Liver (tissue), 9 donors: ENCODE measurements around the gene CHCHD1. TPM values are rescaled to one million over a fixed set of nuclear protein-coding genes. Genes with fewer than 3 reads are reported as not detected.

Experiments used
- DNase-seq: peaks from one replicate; pipeline ENCODE4 v3.0.0-alpha.2; 2017; ENCODE audit warnings: low spot score
- H3K27ac ChIP-seq, 2 donors: one replicate each; pipeline ENCODE4 v1.7.0; 2013; ENCODE audit warnings: inconsistent platforms in 2 of 2, low read length in 2 of 2, control low read depth in 1 of 2, low read depth in 1 of 2, mild to moderate bottlenecking in 1 of 2
- H3K27me3 ChIP-seq, 4 donors: one replicate each; pipeline versions ENCODE4 v1.6.1 to v1.7.0; 2013; ENCODE audit warnings: low read length in 3 of 4, inconsistent platforms in 1 of 4, mild to moderate bottlenecking in 1 of 4, moderate library complexity in 1 of 4; ENCODE audit not compliant: control insufficient read depth in 4 of 4, insufficient read depth in 4 of 4
- H3K36me3 ChIP-seq, 4 donors: one replicate each; pipeline versions ENCODE4 v1.6.1 to v1.7.0; 2013; ENCODE audit warnings: low read length in 3 of 4, mild to moderate bottlenecking in 3 of 4, low read depth in 1 of 4, moderate library complexity in 1 of 4; ENCODE audit not compliant: control insufficient read depth in 4 of 4, insufficient read depth in 3 of 4
- H3K4me1 ChIP-seq, 4 donors: one replicate each; pipeline versions ENCODE4 v1.6.1 to v1.7.0; 2013; ENCODE audit warnings: low read length in 3 of 4, mild to moderate bottlenecking in 3 of 4, moderate library complexity in 1 of 4; ENCODE audit not compliant: control insufficient read depth in 4 of 4, insufficient read depth in 4 of 4
- H3K4me3 ChIP-seq, 3 donors: one replicate each; pipeline versions ENCODE4 v1.6.1 to v1.7.0; 2013; ENCODE audit warnings: low read length in 3 of 3, control low read depth in 1 of 3, low read depth in 1 of 3, mild to moderate bottlenecking in 1 of 3
- H3K9ac ChIP-seq, 2 donors: one replicate each; pipeline ENCODE4 v1.7.0; 2013; ENCODE audit warnings: low read length in 2 of 2, mild to moderate bottlenecking in 2 of 2, moderate library complexity in 2 of 2, control low read depth in 1 of 2, low read depth in 1 of 2
- H3K9me3 ChIP-seq, 4 donors: one replicate each; pipeline versions ENCODE4 v1.6.1 to v1.7.0; 2013; ENCODE audit warnings: low read length in 3 of 4; ENCODE audit not compliant: control insufficient read depth in 4 of 4
- ATF3 ChIP-seq: IDR thresholded peaks from 2 replicates; pipeline ENCODE4 v1.6.1; 2016; ENCODE audit warnings: antibody characterized with exemption
- EGR1 ChIP-seq, 2 donors: IDR thresholded peaks; 2 replicates each; pipeline ENCODE4 v1.6.1; 2016 to 2018; ENCODE audit warnings: antibody characterized with exemption in 2 of 2, low read depth in 2 of 2
- FOXA1 ChIP-seq: IDR thresholded peaks from 2 replicates; pipeline ENCODE4 v1.6.1; 2016; ENCODE audit warnings: antibody characterized with exemption
- FOXA2 ChIP-seq: IDR thresholded peaks from 2 replicates; pipeline ENCODE4 v1.6.1; 2016; ENCODE audit warnings: antibody characterized with exemption
- GABPA ChIP-seq, 2 donors: IDR thresholded peaks in 1 of 2; conservative IDR thresholded peaks in 1 of 2; 2 replicates each; pipeline ENCODE4 v1.6.1; 2016; ENCODE audit warnings: antibody characterized with exemption in 2 of 2, mild to moderate bottlenecking in 1 of 2, moderate library complexity in 1 of 2
- HNF4A ChIP-seq, 2 donors: conservative IDR thresholded peaks; 2 replicates each; pipeline ENCODE4 v1.6.1; 2016; ENCODE audit warnings: antibody characterized with exemption in 2 of 2, mild to moderate bottlenecking in 2 of 2
- MAX ChIP-seq: IDR thresholded peaks from 2 replicates; pipeline ENCODE4 v1.6.1; 2016; ENCODE audit warnings: antibody characterized with exemption
- NR2F2 ChIP-seq: IDR thresholded peaks from 2 replicates; pipeline ENCODE4 v1.6.1; 2016; ENCODE audit warnings: antibody characterized with exemption
- RAD21 ChIP-seq, 2 donors: IDR thresholded peaks; 2 replicates each; pipeline ENCODE4 v1.6.1; 2016; ENCODE audit warnings: antibody characterized with exemption in 2 of 2, mild to moderate bottlenecking in 2 of 2
- RXRA ChIP-seq, 2 donors: IDR thresholded peaks; 2 replicates each; pipeline ENCODE4 v1.6.1; 2017 to 2018; ENCODE audit warnings: antibody characterized with exemption in 2 of 2, mild to moderate bottlenecking in 1 of 2
- SP1 ChIP-seq: IDR thresholded peaks from 2 replicates; pipeline ENCODE4 v1.6.1; 2018; ENCODE audit warnings: antibody characterized with exemption, mild to moderate bottlenecking
- TAF1 ChIP-seq: conservative IDR thresholded peaks from 2 replicates; pipeline ENCODE4 v1.6.1; 2016; ENCODE audit warnings: antibody characterized with exemption, mild to moderate bottlenecking
- YY1 ChIP-seq: IDR thresholded peaks from 2 replicates; pipeline ENCODE4 v1.6.1; 2016; ENCODE audit warnings: antibody characterized with exemption, mild to moderate bottlenecking
- WGBS: extraction: QIAGEN DNeasy Blood & Tissue Kit; methylation state at CpG from one replicate; pipeline ENCODE4 v1.1.7; 2013; 5-methylcytosine and 5-hydroxymethylcytosine counted together
- polyA plus RNA-seq, 2 donors: library from polyadenylated mRNA; stranded (reverse) in 1 of 2; unstranded in 1 of 2; fragments of 200-250 nt in 1 of 2; fragments of >200 nt in 1 of 2; fragmentation: Nextera tagmentation in 1 of 2; extraction: Ambion mirVana in 1 of 2; gene quantifications; one replicate each; pipeline versions ENCODE4 v1.2.1 to v1.2.3, GENCODE V29; 2013 to 2015
- total RNA-seq, 2 donors: library from RNA; depleted of rRNA; stranded (reverse); fragments of >200 nt; gene quantifications; one replicate each; pipeline ENCODE4 v1.2.3, GENCODE V29; 2014
- TF ChIP-seq, protein P1 (sequence below): fragments of 150-350 bp; IDR thresholded peaks from 2 replicates; pipeline ENCODE4 v1.5.1; 2017; ENCODE audit warnings: improper control_type of control experiment, low read depth, low read length; ENCODE audit not compliant: missing input control
- TF ChIP-seq, protein P2 (sequence below): IDR thresholded peaks from 2 replicates; pipeline ENCODE4 v1.6.1; 2016; ENCODE audit warnings: antibody characterized with exemption
- TF ChIP-seq, protein P3 (sequence below): IDR thresholded peaks from 2 replicates; pipeline ENCODE4 v1.6.1; 2016; ENCODE audit warnings: antibody characterized with exemption, mild to moderate bottlenecking
- donor health status: healthy.
- donor health status: healthy.
- donor health status: healthy.
- donor health status: healthy.
- donor health status: healthy.

The CHCHD1 gene
- total and polyA plus RNA-seq, 4 donors: 7.6 to 47.4 (median 23.1) TPM

DNA sequence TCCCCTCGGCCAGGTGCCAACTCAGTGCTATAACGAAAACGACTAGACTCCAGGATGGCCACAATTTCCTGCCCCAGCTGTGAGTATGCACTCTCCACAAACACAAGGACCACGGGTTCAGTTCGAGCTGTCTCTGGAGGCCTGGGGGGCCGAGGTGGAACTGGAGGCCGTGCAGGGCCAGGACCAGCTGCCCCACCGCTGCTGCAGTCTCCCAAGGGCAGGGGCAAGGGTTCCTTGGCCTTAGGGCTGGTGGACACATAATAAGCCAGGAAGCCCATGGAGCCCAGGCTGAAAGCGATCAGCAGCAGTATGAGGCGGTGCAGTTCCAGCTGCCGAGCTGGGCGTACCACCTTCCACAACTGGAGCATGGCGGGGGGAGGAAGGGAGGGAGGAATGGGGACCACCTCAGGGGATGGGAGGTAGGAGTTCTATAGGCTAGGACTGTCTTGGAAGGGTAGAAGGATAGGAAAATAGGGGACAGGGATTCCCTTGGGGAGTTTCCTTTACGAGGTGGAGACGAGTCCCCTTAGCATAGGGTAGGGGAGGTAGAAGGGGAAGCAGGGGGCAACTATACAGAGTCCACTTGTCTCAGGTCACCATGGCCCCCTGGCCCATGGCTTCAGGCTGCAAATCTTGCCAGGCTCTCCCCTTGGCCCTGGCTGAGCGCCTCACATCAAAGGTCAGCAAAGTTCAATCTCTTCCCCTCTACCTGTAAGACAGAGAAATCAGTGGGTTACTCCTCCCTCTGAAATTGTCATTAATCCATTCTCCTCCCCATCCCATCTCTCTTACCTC is 26.4 kb downstream of the CHCHD1 start:
- Histone ChIP-seq H3K9me3 (no peaks in the 10 kb centered on the region), H3K27ac (no peak overlapping the region), H3K27me3 (no peaks in the 10 kb centered on the region), H3K36me3 (peaks cover 12 to 38% (median 28%) of the 10 kb centered on the region in 4 donors), H3K9ac (no peak overlapping the region), H3K4me1 (peaks cover 0 to 15% (median 9%) of the 10 kb centered on the region in 4 donors), H3K4me3 (no peak overlapping the region)
- DNase-seq: no peak
- WGBS: 96% methylated on average over 16 of the region's 16 CpGs
- TF ChIP-seq RXRA (IDR thresholded peaks at IDR 0.05): no peak
- TF ChIP-seq FOXA1: no peak
- no peak for TF ChIP-seq EGR1 (IDR thresholded peaks at IDR 0.05; ENCODE audit: low read depth in 2 of 2)
- TF ChIP-seq MAX: no peak
- TF ChIP-seq FOXA2: no peak
- no peak for TF ChIP-seq HNF4A (conservative IDR thresholded peaks at IDR 0.05)
- TF ChIP-seq, protein P1, sequence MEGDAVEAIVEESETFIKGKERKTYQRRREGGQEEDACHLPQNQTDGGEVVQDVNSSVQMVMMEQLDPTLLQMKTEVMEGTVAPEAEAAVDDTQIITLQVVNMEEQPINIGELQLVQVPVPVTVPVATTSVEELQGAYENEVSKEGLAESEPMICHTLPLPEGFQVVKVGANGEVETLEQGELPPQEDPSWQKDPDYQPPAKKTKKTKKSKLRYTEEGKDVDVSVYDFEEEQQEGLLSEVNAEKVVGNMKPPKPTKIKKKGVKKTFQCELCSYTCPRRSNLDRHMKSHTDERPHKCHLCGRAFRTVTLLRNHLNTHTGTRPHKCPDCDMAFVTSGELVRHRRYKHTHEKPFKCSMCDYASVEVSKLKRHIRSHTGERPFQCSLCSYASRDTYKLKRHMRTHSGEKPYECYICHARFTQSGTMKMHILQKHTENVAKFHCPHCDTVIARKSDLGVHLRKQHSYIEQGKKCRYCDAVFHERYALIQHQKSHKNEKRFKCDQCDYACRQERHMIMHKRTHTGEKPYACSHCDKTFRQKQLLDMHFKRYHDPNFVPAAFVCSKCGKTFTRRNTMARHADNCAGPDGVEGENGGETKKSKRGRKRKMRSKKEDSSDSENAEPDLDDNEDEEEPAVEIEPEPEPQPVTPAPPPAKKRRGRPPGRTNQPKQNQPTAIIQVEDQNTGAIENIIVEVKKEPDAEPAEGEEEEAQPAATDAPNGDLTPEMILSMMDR: no peak
- no peak for TF ChIP-seq ATF3
- no peak for TF ChIP-seq YY1
- no peak for TF ChIP-seq SP1
- TF ChIP-seq NR2F2: no peak
- TF ChIP-seq, protein P2, sequence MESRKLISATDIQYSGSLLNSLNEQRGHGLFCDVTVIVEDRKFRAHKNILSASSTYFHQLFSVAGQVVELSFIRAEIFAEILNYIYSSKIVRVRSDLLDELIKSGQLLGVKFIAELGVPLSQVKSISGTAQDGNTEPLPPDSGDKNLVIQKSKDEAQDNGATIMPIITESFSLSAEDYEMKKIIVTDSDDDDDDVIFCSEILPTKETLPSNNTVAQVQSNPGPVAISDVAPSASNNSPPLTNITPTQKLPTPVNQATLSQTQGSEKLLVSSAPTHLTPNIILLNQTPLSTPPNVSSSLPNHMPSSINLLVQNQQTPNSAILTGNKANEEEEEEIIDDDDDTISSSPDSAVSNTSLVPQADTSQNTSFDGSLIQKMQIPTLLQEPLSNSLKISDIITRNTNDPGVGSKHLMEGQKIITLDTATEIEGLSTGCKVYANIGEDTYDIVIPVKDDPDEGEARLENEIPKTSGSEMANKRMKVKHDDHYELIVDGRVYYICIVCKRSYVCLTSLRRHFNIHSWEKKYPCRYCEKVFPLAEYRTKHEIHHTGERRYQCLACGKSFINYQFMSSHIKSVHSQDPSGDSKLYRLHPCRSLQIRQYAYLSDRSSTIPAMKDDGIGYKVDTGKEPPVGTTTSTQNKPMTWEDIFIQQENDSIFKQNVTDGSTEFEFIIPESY: no peak
- TF ChIP-seq, protein P3, sequence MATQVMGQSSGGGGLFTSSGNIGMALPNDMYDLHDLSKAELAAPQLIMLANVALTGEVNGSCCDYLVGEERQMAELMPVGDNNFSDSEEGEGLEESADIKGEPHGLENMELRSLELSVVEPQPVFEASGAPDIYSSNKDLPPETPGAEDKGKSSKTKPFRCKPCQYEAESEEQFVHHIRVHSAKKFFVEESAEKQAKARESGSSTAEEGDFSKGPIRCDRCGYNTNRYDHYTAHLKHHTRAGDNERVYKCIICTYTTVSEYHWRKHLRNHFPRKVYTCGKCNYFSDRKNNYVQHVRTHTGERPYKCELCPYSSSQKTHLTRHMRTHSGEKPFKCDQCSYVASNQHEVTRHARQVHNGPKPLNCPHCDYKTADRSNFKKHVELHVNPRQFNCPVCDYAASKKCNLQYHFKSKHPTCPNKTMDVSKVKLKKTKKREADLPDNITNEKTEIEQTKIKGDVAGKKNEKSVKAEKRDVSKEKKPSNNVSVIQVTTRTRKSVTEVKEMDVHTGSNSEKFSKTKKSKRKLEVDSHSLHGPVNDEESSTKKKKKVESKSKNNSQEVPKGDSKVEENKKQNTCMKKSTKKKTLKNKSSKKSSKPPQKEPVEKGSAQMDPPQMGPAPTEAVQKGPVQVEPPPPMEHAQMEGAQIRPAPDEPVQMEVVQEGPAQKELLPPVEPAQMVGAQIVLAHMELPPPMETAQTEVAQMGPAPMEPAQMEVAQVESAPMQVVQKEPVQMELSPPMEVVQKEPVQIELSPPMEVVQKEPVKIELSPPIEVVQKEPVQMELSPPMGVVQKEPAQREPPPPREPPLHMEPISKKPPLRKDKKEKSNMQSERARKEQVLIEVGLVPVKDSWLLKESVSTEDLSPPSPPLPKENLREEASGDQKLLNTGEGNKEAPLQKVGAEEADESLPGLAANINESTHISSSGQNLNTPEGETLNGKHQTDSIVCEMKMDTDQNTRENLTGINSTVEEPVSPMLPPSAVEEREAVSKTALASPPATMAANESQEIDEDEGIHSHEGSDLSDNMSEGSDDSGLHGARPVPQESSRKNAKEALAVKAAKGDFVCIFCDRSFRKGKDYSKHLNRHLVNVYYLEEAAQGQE: no peak
- TF ChIP-seq GABPA (IDR thresholded peaks at IDR 0.05 in 1 of 2, conservative IDR thresholded peaks at IDR 0.05 in 1 of 2): no peak
- no peak for TF ChIP-seq RAD21 (IDR thresholded peaks at IDR 0.05)
- no peak for TF ChIP-seq TAF1
